ENCODE measurements around the gene TAB2.
"Not testable (repeated sequence)": the region's sequence is repeated elsewhere in the genome, so short reads cannot be mapped to it uniquely, and the experiment has no call there.

The TAB2 gene

DNA sequence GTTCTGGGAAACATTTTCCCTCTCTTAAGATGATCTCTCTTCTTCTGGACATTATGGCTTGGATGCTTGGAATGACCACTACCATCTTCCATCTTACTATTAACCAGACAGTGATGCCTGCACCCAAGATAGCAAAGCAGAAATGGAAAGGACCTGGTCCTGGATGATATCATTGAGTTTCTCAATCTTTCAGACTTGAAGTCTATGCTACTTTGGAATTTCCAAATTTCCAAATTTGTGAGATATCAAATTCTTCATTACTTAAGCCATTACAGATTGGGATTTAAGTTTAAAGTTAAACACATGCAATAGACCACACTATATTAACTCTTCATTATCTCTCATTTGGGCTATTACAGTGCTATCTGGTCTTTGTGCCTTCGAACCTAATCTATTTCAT, 3.7 kb upstream of the TAB2 start:
- DNase-seq: no peak

DNA sequence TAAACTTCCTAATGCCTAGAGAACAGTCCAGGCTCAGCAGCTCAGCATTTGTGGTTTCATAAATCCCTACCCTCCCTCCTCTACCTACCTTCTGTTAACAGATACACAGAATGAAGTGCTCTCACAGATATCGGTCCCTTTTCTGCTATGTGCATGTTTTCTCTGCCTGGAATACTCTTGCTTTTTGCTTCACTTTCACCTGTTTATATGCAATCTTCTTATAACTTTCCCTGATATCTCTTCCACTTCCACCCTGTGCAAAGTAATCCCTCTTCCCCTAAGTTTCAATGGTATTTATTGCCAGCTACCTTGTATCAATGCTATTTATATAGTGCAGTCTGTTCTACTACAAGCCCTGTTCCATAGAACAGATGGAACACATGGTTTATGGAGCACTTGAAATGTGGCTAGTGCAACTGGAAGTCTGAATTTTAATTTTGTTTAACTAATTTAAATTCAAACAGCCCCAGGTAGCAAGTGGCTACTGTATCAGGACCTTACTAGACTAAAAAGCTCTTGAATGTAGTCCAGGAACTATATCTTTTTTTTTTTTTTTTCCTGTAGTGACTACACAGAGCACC, 3.1 kb upstream of the TAB2 start:
- no peak for DNase-seq

DNA sequence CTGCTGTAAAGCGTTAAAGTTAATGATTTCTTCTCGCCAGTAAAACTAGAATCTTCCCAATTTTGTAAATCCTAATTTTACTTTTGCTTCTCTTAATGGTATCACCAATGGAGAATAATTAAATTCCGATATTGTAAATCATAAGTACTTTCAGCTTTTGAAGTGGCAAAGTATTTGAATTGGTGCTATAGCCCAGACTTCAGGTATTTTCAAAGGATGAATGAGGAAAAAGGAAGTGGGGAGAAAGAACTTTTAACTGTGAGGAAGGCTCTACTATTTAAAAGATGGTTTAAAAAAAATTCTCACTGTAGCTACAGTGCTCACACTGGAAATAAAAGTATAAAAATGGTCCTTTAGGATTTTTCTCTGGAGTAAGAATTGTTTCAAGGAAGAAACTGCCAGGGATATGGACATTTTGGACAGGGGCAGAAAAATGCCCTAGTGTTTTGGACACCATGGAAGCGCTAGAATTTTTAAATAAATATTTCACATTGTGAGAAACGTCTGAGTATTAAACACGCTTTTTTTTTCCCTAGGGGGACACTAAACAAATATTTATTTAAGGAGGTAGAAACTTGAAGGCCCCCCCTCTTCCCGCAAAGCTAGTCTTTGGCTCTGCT, 1.3 kb upstream of the TAB2 start:
- DNase-seq: no peak

DNA sequence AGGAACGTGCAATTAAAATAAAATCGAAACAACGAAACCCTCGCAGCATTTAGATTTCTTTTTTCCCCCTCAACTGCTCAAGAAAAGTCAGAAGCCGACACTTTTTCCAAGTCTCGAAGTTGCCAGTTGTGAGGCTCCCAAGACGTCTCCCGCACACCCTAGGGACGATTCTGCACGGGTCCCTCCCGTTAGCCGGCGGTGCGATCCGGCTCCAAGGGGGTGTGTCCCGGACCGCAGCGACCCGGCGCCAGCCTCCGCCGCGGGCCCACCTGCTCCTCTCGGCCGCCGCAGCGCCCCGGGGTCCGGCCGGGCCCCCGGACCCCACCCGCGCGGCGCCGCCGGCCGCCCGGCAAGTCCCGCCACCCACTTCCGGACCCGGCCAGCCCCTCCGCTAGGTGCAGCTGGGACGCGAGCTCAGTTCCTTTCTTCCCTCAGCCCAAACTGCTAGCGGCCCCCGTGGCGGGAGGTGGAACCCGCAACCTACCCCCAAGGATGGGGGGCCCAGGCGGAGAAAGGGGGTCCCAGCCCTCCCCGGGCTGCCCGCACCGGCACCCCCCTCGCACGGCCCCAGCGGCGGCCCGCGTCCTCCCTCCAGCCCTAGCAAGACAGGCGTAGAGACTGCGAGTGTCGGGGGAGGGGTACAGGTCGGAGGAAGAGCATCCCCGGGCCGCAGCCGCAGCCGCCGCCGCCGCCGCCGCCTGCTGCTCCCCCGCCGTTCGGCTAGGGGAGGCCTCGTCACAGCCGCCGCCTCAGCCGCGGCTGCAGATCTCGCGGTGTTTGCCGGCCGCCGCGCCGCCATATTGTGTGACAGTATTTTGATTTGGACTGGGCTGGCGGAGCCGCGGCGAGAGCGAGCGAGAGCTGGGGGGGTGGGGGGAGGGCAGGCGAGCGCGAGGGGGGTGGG, 520 bp upstream of the TAB2 start:
- peak; percentile 80 for DNase-seq

DNA sequence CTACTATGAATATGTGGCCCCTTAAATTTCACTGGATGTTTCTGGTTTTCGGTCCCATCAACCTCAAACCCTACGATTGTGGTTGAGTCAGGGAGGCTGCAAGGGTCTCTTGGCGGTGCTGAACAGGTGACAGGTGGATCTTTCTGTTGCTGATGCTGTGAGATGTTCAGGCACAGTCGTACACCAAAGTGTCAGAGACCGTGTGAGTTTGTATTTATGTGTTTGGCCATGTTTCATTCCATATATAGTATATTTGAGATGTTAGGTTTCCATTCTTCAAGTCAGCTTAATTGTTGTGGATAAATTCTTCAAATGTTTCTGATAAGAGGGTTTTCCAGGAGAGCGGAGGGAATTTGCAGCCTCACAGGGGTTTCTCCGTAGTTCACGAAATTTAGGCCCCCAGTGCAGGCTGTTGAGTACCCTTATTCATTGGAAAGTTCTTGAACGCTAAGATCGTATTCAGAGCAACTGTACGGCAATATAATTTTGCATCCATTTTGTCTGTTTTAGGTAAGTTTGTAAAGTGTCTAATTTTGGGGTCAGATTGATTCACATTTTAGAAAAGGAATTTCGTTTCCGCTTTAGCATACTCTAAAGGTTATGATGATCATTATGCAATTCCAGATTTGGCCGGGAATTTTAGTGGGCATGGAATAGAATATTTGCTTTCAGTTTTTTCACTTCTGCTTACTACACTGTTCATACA, 1.2 kb downstream of the TAB2 start:
- DNase-seq: peak; percentile 54

DNA sequence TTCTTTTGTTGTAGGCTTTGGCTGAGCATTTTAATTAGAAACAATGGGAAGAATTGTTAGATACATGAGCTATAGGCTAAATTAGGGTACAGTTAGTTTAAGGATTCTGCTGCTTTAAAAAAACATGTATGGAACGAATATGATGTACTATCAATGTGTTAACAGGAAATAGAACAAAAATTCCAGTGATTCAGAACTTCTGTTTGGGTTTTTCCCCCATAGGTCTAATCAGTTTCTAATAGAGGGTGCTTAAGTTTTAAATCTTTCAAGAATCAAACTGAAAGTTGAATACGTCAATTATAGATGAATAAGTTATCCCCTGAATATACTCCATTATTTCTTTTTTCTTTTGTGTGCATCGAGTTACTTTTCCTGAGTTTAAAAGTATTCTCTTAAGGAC, 1.9 kb downstream of the TAB2 start:
- DNase-seq: peak; percentile 54

DNA sequence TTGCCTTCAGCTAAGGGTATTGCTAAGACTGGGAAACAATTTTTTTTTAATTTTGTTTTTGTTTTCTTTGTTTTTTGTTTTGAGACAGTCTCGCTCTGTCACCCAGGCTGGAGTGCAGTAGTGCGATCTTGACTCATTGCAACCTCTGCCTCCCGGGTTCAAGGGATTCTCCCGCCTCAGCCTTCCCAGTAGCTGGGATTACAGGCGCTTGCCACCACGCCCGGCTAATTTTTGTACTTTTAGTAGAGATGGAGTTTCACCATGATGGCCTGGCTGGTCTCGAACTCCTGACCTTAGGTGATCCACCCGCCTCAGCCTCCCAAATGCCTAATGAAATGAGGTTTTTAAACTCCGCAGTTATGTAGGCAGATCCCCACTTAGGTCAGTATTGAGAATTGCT, 2.5 kb downstream of the TAB2 start:
- not testable (repeated sequence) for DNase-seq

DNA sequence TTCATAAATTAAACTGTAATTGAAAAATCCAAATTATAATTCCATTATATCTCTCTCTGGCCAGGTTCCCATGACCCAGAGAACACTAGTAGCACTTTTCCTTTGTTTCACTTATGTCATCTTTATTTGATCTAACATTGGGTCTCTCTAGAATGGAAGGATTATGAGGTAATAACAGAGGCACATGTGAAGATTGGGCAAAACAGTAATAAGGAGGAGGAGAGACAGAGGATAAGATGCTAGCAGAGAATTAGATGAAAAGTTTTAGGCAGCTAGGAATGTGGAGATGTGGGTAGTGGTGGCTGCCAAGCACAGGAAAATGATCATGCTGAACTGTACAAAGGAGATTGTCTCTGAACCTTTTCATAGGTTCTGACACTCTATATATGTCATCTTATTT, 3.3 kb downstream of the TAB2 start:
- no peak for DNase-seq

DNA sequence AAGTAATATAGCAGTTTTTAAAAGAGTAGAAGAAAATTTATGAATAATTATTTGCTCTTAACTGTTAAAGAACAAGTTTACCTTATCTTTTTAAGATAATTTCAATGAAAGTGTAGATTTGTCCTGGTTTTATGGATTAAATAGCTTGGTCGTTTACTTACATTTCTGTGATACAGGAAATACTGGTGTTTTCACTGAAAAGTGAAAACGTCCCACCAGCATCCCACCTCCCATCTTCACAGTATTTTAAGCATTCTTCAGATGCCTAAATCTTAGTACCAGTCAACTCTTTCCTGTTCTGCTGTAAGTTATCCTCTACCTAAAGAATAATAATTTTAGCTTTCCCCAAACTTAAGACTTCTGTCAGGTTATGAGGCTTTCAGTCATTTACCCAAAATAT, 5.8 kb downstream of the TAB2 start:
- no peak for DNase-seq

DNA sequence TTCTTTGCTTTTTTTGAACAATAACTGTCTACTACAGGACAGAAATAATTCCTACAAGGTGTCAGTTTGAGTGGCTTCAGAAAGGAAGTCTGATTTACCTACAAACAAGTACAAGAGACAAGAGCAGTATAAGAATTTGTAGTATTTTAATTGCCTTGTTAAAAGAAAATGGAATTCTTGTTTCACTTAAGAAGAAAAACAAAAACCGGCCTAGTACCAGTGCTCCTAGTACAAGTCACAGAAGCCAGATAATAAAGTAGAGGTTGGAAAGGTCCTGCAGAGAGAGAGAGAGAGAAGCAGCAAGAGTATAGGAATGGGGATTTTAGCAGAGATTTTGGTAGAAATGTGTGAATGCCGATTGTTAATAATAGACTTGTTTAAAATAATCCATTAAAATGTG, 6.4 kb downstream of the TAB2 start:
- DNase-seq: no peak

DNA sequence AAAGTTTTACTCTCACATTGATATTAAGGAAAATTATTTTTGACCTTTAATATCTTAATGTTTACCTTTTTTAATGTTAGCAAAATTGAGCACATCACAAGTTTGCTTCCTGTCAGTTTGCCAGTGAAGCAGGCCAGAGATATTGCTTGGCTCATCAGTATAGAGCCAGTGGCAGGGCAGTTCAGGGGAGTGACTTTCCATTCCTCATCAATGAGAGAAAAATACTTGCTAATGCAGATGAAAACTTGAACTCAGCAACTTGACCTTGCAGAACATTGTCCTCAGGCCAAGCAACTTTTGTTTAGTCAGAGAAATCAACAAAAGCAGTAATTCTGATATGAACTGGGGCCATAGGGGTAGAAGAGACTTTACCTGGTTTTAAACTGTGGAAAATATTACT, 6.9 kb downstream of the TAB2 start:
- DNase-seq: no peak

DNA sequence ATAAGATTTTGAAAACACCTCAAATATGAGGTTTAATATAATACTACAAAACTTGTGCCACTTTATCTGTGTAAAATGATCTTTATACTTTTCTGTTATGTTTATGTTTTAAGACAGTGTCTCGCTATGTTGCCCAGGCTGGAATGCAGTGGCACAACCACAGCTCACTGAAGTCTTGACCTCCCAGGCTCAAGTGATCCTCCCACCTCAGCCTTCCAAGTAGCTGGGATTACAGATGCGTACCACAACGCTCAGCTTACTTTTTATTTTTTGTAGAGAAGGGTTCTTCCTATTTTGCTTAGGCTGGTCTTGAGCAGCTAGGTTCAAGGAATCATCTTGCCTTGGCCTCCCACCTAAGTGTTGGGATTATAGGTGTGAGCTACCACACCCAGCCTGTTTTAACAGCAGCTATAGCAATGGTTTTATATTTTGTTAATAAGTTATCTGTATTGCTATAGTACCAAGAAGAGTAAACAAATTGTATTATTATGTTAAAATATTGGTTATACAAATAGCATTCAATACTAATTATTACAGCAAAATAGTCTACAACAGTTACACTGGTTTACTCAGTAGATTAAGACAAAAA, 8.2 kb downstream of the TAB2 start:
- DNase-seq: no peak

DNA sequence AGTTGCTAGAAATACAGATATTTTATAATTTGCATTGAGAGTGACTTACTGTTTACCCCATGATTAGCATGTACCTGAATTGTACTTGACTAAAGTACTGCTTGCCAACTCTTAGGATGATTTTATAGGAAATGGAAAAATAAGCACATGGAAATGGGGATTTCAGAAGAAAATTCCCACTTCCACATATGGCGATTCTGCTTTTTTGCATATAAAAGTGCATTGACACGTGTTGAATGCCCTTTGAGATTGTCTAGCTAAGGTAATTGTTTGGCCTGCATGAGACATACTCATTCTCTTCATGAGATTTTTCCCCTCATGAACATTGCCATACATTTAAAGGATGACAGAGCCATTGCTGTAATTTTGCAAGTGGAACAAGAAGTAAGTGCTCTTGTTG, 10.1 kb downstream of the TAB2 start:
- no peak for DNase-seq

DNA sequence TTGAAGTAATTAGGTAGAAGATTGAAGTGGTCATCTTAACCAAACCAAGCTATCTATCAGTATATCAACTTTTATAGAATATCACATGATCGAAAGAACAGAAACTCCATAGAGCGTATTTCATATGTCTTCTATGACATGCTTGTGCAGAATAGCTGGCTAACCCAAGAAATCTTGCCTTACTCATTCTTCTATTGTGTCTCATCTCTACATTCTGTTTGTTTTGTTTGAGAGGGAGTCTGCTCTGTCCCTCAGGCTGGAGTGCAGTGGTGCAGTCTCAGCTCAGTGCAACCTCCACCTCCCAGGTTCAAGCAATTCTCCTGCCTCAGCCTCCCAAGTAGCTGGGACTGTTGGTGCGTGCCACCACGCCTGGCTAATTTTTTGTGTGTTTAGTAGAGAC, 10.6 kb downstream of the TAB2 start:
- DNase-seq: no peak

DNA sequence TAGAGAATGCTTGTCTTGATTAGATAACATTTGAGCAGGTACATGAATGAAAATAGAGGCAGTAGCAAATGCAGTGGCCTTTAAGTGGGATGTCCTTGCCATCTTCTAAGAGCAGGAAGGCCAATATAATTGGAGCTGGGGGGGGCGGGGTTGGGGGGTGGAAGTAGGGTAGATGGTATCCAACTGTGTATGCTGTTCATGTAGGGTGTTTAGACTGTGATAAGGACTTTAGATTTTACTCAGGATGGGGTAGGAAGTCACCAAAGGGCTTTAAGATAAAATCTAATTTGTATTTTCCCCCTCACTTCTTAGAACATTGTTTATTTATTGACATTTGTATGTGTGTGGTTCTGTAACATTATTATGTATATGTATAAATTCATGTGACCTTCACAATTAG, 12.0 kb downstream of the TAB2 start:
- DNase-seq: no peak

DNA sequence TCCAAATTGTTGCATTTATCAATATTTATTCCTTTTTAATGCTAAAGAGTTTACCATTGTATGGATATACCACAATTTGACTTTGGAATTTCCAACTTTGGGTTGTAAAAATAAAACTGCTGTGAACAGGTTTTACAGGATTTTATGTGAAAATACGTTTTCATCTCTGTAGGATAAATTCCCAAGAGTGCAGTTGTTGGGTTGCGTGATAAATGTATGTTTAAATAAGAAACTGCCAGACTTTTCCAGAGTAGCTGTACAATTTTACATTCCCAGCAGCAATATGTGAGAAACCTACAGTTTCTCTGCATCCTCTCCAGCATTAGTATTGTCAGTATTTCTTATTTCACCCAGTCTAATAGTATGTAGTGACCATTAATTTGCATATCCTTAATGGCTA, 12.6 kb downstream of the TAB2 start:
- DNase-seq: no peak

DNA sequence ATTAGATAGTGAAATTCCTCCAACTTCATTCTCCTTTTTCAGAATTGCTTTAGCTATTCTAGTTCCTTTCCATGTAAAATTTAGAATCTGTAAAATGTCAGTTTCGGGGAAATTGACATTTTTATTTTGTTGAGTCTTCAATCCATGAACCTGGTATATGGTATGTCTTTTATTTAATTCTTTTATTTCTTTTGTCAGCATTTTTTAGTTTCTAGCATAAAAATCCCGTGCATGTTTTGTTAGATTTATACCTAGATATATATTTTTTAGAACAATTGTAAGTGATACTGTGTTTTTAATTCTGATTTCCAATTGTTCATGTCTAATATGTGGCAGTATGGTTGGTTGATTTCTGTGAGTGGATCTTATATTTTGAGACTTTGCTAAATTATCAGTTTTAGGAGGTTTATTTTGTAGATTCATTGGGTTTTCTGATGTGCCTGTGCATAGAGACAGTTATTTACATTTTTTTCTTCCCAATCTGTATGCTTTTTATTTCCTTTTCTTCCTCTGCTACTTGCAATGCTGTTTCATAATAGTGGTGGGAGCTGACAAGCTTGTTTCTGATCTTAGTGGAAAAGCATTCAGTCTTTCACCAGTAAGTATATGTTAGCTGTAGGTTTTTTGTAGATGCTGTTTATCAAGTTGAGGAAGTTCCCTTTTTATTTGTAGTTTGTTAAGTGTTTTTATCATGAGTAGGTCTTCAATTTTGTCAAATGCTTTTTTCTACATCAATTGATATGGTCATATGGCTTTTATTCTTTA, 13.7 kb downstream of the TAB2 start:
- DNase-seq: no peak

DNA sequence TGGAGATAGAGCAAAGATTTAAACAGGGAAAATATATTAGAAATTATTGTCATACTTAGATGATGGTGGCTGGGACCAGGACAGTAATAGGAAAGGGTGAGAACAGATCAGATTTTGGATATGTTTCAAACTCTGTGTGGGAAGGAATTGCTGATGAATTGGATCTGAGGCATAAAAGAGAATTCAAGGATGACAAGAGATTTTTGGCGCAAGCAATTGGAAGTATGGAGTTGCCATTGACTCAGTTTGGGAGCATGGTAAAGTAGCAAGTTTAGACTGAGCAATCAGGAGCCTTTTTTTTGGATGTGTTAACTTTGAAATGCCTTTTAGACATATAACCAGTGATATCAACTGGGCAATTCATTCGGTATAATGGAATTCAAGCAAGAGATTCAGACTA, 14.4 kb downstream of the TAB2 start:
- no peak for DNase-seq

DNA sequence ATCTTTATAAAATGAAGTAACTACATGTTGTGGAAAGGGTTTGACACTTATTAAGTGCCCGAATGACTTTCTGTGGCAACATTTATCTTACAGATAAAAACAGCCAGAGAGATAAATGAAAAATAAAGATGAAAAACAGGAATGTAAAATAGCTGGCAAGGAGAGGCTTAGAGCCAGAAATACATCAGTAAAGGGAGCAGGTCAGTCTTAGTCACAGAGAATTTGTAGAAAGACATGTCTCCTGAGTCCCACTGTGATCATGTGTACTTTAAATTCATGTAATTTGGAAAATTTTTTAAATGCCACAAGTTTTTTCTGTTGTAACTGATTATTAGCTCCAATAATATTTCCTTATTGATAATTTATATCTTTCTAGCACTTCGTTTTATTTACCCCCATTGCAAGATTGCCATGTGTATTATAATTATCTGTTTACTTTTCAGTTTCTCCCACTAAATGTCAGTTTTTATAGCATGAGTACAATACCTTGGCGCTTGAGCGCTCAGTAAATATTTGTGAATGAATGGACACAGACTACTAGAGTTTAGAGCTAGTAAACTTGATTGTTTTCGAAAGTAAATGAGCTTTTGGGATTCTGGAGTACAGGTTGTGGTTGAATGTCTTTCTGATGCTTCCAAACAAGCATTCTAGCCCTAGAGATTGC, 15.2 kb downstream of the TAB2 start:
- no peak for DNase-seq

DNA sequence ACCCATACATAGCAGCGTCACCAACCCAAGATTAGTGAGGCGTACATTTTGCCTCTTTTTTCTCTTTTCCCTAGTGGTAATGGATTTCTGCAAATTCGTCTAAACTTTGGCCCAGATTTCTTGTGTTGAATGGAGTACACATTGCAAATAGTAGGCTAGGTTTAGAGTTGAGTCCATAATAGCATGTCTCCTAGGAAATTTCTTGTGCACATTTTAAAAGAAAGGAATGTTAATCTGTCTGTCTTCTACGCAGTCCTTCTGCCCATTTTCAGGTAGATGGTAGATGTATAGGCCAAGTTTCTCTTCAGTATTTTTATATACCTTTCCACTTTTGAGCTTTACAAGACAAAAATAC, 15.7 kb downstream of the TAB2 start:
- no peak for DNase-seq

DNA sequence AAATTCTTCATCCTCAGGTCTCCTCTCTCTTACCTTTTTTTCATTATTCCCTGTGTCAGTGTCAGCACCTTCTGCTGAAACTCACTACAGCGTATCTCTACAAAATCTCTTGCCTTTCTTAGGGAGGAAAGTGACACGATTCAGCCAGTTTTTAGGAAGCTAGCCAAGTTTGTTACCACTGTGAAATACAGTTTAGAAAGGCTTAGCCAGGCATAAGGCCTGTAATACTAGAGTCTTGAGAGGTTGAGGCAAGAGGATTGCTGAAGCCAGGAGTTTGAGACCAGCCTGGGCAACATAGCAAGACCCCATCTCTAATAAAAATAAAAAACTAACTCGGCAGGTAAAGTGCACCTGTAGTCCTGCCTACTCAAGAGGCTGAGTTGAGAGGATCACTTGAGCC, 16.7 kb downstream of the TAB2 start:
- no peak for DNase-seq

DNA sequence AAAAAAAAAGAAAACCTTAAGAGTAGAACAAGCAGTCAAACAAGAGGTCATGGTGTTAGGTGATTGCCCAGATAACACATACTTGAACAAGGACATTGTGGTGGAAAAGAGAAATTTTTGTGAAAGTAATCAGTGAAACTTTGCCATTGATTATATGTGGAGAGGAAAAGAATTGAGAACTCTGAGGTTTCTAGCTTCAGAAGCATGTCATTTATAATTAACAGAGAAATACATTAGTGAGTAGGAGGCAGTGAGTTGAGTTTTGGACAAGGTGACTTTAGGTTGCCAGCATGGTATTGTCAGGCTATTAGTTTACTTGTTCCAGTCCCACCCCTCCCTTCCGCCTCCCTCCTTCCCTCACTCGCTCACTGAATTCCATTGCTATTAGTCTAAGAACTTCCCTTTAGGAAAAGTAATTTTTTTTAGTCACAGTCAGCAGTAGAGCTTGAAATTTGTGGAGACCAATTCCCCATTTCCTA, 17.2 kb downstream of the TAB2 start:
- DNase-seq: no peak

Data from midbrain (tissue), 1 donor.